ENCODE results near the gene RFC1.

RFC1 gene

GRCh38 chr4:39353149-39353477 lies 13.0 kb downstream of the RFC1 start:
- peak; percentile 18 for DNase-seq (ENCODE audit: low read depth)

GRCh38 chr4:39349326-39349725 lies 16.8 kb downstream of the RFC1 start:
- no peak for DNase-seq (ENCODE audit: low read depth)

GRCh38 chr4:39348371-39349315 lies 17.5 kb downstream of the RFC1 start:
- DNase-seq (ENCODE audit: low read depth) = no peak

- no peak for DNase-seq (ENCODE audit: low read depth)
Observed at GRCh38 chr4:39346856-39347519, 19.2 kb downstream of the RFC1 start.

- DNase-seq (ENCODE audit: low read depth) = no peak
Observed at GRCh38 chr4:39342731-39343130, 23.4 kb downstream of the RFC1 start.

- DNase-seq (ENCODE audit: low read depth) = no peak
Observed at GRCh38 chr4:39341075-39341725, 25.0 kb downstream of the RFC1 start.

GRCh38 chr4:39339968-39340367 lies 26.2 kb downstream of the RFC1 start:
- no peak for DNase-seq (ENCODE audit: low read depth)

GRCh38 chr4:39337841-39338240 lies 28.3 kb downstream of the RFC1 start:
- no peak for DNase-seq (ENCODE audit: low read depth)

GRCh38 chr4:39335566-39335965 lies 30.6 kb downstream of the RFC1 start:
- no peak for DNase-seq (ENCODE audit: low read depth)

- DNase-seq (ENCODE audit: low read depth) = no peak
Observed at GRCh38 chr4:39331191-39331590, 35.0 kb downstream of the RFC1 start.

GRCh38 chr4:39330353-39330752 lies 35.8 kb downstream of the RFC1 start:
- DNase-seq (ENCODE audit: low read depth) = no peak

- DNase-seq (ENCODE audit: low read depth) = no peak
Observed at GRCh38 chr4:39326468-39326977, 39.6 kb downstream of the RFC1 start.

GRCh38 chr4:39324897-39325613 lies 41.1 kb downstream of the RFC1 start:
- DNase-seq (ENCODE audit: low read depth) = no peak

- no peak for DNase-seq (ENCODE audit: low read depth)
Observed at GRCh38 chr4:39324446-39324845, 41.7 kb downstream of the RFC1 start.

- DNase-seq (ENCODE audit: low read depth) = no peak
Observed at GRCh38 chr4:39323821-39324220, 42.3 kb downstream of the RFC1 start.

GRCh38 chr4:39320381-39321115 lies 45.6 kb downstream of the RFC1 start:
- DNase-seq (ENCODE audit: low read depth) = no peak

GRCh38 chr4:39319676-39320075 lies 46.5 kb downstream of the RFC1 start:
- DNase-seq (ENCODE audit: low read depth) = no peak

- no peak for DNase-seq (ENCODE audit: low read depth)
Observed at GRCh38 chr4:39312816-39313215, 53.3 kb downstream of the RFC1 start.

GRCh38 chr4:39308611-39309010 lies 57.6 kb downstream of the RFC1 start:
- DNase-seq (ENCODE audit: low read depth) = no peak

- no peak for DNase-seq (ENCODE audit: low read depth)
Observed at GRCh38 chr4:39305912-39306677, 60.1 kb downstream of the RFC1 start.

- DNase-seq (ENCODE audit: low read depth) = no peak
Observed at GRCh38 chr4:39304651-39305050, 61.5 kb downstream of the RFC1 start.

Data from activated T-helper 9 cell treated with anti-CD3 and anti-CD28 coated beads, Interleukin-2, amount 50 U/mL, for 16 hours (primary cell).